CD4-positive, alpha-beta T cell treated with Interferon alpha-2 for 1 hour (primary cell): Measurements from ENCODE around the gene PSMB3.
"Not testable (repeated sequence)": the region's sequence is repeated elsewhere in the genome, so short reads cannot be mapped to it uniquely, and the experiment has no call there.

ENCODE experiments used
- DNase-seq, 2 donors: peaks; one replicate each; pipeline ENCODE4 v3.0.0-alpha.2; 2020 to 2022

PSMB3 gene

GRCh38 chr17:38750044-38750311 lies 2.6 kb upstream of the PSMB3 start:
- no peak for DNase-seq

DNA sequence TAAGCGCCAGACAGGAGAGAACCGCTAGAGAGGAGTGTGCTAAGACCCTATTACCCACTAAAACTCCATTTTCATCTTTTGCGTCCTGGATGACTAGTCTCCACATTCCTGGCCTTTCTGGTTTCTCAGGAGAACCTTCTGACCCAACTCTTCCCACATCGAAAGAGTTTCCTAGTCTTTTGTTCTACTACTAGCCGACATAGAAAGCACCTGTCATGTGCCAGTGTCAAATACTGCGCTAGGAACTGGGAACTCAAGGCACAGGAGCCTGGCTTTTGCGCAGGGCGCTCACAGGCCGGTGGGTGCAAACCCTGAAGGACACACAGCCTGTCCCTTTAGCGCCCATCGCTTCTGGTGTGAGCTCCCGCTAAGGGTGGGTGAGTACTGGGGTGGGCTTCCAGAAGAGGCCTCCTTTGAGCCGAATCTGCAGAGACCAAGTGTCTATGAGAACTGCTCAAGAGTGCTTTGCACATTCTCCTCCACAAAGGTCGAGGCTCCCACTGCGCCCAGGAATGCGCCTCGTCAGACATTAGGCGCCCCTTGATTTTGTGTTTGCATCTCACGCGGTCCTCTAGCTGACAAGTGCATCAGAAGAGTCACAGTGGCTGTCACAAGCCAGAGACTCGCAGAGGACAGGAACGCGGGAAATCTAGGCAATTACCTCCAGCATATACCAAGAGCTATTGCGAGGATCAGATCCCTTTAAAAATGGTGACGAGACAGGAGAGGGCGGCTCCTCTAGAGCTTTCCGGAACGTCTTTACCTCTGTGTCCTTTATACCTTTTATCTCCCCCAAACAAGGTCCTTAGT lies 2.0 kb upstream of the PSMB3 start:
- no peak for DNase-seq

DNA sequence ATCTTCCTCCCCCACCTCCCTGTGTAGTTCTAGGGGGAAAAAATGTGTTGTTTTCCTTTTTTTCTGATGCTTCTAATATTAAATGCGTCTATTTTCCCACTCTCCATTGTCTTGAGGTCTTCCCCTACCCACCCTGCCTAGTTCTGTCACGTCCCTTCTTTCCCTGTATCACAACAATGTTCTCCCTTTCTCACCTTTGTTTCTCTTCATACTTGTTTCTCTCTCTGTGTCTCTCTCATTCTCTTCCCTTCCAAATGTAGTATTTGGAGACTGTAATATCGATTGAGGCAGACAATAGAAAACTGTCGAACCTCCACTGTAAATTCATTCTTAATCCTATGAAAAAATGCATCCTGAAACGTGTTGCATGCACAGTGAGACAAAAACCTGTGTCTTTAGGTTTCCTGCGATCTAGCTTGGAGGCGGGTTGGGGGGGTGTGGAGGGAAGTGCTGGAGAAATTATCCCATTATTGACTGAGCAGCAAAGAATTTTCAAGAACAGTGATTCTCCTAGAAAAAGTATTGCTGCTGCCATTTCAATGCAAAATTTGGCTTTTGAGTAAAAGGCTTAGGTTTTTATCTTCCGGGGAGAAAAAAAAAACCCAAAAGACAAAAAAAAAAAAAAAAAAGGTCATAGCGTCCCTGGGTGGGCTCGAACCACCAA lies 1.3 kb upstream of the PSMB3 start:
- no peak for DNase-seq

DNA sequence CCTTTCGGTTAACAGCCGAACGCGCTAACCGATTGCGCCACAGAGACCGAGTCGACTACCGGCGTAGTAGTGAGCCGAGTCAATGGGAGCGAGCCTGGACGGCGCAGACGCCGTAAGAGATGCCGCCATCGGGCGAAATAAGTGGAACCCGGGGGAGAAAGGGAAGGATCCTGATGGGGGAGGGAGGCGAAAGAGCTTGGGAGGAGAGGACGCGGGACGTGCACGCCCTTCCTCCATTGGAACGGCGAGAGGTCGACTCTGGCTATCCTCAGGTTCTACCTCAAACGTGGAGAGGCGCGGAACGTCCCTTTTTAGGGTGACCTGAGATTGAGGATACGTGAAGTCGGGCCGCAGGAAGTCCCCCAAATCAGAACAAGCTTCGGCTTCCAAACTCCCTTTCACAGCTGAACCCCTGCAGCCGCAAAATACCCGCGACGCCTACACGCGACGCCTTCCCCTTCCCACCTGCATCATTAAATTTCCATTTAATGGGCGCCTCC lies 683 bp upstream of the PSMB3 start:
- DNase-seq = peak; percentile 82 to 87

DNA sequence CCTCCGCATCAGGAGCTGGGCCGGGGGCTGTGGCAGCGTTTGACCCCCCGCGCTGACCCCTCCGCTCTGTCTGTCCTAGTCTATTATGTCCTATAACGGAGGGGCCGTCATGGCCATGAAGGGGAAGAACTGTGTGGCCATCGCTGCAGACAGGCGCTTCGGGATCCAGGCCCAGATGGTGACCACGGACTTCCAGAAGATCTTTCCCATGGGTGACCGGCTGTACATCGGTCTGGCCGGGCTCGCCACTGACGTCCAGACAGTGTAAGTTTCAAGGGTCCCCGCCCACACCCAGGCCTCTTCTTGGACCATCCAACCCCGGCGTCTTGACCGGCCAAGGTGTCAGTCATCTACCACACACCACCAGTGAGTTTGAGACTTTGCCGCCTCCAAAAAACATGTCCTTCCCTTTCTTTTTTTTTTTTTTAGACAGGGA lies 548 bp downstream of the PSMB3 start:
- no peak for DNase-seq

- DNase-seq = peak in 1 of 2 donors; percentile 37
Observed at GRCh38 chr17:38761612-38762011, 9.1 kb downstream of the PSMB3 start.

DNA sequence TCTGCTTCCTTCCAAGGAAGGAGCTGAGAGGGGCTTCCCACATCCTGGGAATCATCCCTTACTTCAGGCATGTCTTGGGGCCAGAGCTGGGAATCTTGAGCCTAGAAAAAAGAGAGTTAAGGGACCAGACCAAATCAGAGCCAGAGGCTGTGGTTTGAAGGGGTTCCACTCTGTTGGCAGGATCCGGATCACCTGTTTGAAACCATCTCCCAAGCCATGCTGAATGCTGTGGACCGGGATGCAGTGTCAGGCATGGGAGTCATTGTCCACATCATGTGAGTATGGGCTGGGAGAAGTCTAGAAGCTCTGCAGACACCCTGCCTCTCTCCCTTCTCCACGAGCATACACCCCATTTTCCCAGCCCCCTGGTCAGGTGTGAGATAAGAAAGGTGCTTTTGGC lies 9.7 kb downstream of the PSMB3 start:
- no peak for DNase-seq

- no peak for DNase-seq
Observed at GRCh38 chr17:38766341-38766740, 13.8 kb downstream of the PSMB3 start.

GRCh38 chr17:38768417-38768816 lies 15.9 kb downstream of the PSMB3 start:
- no peak for DNase-seq

GRCh38 chr17:38773258-38773657 lies 20.7 kb downstream of the PSMB3 start:
- no peak for DNase-seq

- no peak for DNase-seq
Observed at GRCh38 chr17:38777641-38778250, 25.2 kb downstream of the PSMB3 start.

GRCh38 chr17:38779965-38780752 lies 27.6 kb downstream of the PSMB3 start:
- no peak for DNase-seq

- DNase-seq = no peak
Observed at GRCh38 chr17:38783227-38783626, 30.7 kb downstream of the PSMB3 start.

DNA sequence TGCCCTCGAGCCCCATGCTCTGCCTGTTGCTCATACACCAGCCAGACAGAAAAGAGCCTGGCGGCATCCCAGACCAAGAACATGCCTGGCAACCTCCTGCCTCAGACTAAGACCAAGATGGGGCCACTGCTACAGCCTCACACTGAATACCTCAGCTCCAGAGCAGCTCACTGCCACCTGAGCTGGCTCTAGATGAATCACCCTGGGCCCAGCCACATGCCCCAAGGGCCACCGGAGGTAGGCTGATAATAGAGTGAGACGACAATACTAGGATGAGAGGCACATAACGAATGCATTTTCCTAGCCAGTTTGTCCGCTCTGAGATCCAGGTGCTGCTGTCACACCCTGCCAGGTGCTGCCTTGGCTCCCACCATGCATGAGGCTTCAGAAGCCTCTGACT lies 33.8 kb downstream of the PSMB3 start:
- no peak for DNase-seq

GRCh38 chr17:38787999-38788398 lies 35.5 kb downstream of the PSMB3 start:
- not testable (repeated sequence) for DNase-seq

- DNase-seq = no peak
Observed at GRCh38 chr17:38789185-38789584, 36.6 kb downstream of the PSMB3 start.

- DNase-seq = not testable (repeated sequence)
Observed at GRCh38 chr17:38790148-38790707, 37.7 kb downstream of the PSMB3 start.

DNA sequence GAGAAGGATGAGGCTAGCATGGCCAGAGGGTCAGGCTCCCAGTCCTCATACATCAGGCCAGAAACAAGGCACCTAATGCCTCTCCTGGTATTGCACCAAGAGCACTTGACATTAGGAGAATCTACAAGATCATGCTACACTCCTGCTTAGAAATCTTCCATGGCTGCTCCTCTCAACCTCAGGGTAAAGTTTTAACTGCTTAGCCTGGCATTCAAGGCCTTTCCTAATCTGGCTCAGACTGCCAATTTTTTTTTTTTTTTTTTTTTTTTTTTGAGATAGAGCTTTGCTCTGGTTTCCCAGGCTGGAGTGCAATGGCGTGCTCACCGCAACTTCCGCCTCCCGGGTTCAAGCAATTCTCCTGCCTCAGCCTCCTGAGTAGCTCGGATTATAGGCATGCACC lies 38.6 kb downstream of the PSMB3 start:
- no peak for DNase-seq

- DNase-seq = no peak
Observed at GRCh38 chr17:38794221-38794620, 41.7 kb downstream of the PSMB3 start.

GRCh38 chr17:38796451-38797157 lies 44.1 kb downstream of the PSMB3 start:
- DNase-seq = no peak

DNA sequence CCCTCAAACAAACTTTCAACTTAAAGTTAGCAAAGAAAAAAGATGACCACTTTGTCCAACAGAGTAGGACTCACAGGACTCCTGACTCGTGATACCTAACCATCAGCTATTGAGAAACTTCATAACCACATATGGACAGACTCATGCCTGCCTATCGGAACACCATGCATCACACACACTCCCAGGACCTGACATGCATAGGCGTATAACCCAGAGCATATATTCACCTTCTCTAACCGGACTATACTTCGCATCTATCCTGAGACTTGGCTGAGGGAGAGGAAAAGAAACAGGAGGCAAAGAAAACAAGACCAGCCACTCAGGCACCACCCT lies 44.6 kb downstream of the PSMB3 start:
- no peak for DNase-seq

DNA sequence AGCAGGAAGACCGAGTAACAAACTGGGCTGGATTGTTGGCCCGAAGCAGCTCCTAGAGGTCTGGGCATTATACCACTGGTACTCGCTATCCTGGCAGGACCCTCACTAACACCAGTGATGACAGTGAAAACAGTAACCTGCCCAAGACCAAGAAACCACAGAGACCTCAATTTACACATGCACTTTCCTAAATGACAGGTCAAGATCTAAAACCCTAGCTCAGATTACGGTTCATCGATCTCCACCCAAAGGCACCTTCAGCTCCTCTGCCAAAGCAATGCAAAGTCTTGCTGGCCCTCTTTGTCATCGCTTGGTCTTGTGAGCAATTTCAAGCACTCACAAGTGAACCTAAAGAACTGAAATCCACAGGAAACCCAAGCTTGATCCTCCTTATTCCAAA lies 45.3 kb downstream of the PSMB3 start:
- no peak for DNase-seq
